ENCODE data around the gene DCAF5.
"Not testable (repeated sequence)": the region's sequence is repeated elsewhere in the genome, so short reads cannot be mapped to it uniquely, and the experiment has no call there.

DCAF5 gene

DNA sequence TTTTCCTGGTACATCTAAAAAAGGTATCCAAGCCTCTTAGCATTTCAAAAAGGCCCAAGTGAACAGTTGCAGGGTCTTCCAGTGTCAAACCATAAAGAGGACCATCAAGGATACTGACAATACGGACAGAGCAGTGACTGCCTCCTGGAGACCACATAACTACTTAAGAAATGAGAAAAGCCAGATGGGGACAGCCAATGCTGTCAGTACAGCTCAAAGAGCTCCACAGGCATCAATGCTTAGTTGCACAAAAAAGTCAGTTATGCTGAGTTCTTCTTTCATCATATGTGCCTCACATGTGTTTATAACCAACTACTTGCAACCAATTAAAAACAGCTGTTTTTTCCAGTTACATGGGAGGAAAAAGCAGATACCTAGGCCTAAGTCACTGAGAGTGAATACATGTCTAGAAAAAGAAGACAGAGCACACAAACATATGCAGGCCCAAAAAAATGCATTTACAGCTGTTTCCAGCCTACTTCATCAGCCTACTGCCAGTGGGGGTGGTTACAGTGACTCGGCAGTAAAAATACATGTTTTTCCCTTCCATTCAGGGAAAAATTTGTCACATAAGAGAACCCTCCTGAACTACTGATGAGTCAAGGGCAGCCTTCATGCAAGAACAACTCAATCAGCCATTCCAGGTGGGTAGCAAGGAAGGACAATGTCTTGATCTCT is 84.0 kb downstream of the DCAF5 start:
- Histone ChIP-seq H4K20me1 (ENCODE audit: insufficient read depth, low read length) (peaks cover 16% of the 10 kb centered on the region; the same call in 1 of the 2 replicates), H3K36me3 (replicated peaks; ENCODE audit: low read depth, low read length) (peaks cover 34% of the 10 kb centered on the region), H3K9ac (ENCODE audit: low read length) (no peak overlapping the region), H2AFZ (ENCODE audit: low read depth, low read length) (no peak overlapping the region), H3K4me1 (ENCODE audit: low read length) (peaks cover 25% of the 10 kb centered on the region), H3K4me2 (ENCODE audit: low read length) (no peak overlapping the region), H3K27me3 (ENCODE audit: low read depth, low read length) (no peaks in the 10 kb centered on the region), H3K79me2 (ENCODE audit: low read length) (no peaks in the 10 kb centered on the region), H3K27ac (ENCODE audit: low read length) (no peak overlapping the region), H3K4me3 (ENCODE audit: low read length) (no peak overlapping the region), H3K9me3 (ENCODE audit: insufficient read depth, low read length) (no peaks in the 10 kb centered on the region)
- no peak for TF ChIP-seq EZH2phosphoT487 (IDR thresholded peaks at IDR 0.05; ENCODE audit: low read depth)
- TF ChIP-seq, protein P1, sequence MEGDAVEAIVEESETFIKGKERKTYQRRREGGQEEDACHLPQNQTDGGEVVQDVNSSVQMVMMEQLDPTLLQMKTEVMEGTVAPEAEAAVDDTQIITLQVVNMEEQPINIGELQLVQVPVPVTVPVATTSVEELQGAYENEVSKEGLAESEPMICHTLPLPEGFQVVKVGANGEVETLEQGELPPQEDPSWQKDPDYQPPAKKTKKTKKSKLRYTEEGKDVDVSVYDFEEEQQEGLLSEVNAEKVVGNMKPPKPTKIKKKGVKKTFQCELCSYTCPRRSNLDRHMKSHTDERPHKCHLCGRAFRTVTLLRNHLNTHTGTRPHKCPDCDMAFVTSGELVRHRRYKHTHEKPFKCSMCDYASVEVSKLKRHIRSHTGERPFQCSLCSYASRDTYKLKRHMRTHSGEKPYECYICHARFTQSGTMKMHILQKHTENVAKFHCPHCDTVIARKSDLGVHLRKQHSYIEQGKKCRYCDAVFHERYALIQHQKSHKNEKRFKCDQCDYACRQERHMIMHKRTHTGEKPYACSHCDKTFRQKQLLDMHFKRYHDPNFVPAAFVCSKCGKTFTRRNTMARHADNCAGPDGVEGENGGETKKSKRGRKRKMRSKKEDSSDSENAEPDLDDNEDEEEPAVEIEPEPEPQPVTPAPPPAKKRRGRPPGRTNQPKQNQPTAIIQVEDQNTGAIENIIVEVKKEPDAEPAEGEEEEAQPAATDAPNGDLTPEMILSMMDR (IDR thresholded peaks at IDR 0.05; ENCODE audit: low read depth, low read length): no peak

DNA sequence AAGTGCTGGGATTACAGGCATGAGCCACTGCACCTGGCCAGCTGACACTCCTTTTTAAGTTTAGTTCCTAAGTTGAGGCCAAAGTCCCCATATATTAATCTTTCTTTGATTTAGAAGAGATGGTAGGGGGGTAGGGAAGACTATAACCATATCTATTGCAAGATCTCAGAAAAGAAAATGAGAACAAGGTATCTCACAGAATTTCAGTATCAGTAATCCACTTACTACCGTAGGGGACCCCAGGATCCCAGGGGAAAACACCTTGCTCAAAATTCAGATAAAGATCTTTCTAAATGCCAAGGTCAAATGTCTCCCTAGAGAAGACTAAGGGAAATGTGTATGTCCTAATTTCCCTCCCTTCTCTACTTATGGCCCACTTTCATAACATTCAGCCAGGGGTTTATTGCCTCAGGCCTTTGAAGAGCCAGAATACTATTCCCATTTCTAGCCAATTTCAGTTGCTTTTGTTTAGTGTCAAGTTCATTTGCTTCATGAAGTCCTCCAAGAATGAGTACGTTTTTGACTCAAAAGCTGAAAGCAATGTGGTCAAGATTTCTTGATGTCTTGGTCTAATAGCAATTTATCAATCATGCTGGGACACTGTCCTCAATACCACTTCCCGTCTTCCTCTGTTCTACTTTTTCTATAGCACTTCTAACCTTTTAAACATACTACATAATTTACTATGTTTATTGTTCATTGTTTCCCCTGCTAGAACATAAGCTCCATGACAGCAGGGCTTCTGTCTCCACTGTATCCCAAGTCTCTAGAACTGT is 86.3 kb downstream of the DCAF5 start:
- H3K9me3 ChIP-seq (ENCODE audit: insufficient read depth, low read length): no peaks in the 10 kb centered on the region
- no peaks in the 10 kb centered on the region for H3K79me2 ChIP-seq (ENCODE audit: low read length)
- H3K9ac ChIP-seq (ENCODE audit: low read length): no peak overlapping the region
- H3K4me2 ChIP-seq (ENCODE audit: low read length): peak overlapping the region; percentile 51
- peaks cover 28% of the 10 kb centered on the region for H3K36me3 ChIP-seq (replicated peaks; ENCODE audit: low read depth, low read length)
- peaks cover 19% of the 10 kb centered on the region for H3K4me1 ChIP-seq (ENCODE audit: low read length)
- no peak for TF ChIP-seq EZH2phosphoT487 (IDR thresholded peaks at IDR 0.05; ENCODE audit: low read depth)
- TF ChIP-seq, protein P1 (IDR thresholded peaks at IDR 0.05; ENCODE audit: low read depth, low read length): no peak
- no peaks in the 10 kb centered on the region for H3K27me3 ChIP-seq (ENCODE audit: low read depth, low read length)
- no peak overlapping the region for H2AFZ ChIP-seq (ENCODE audit: low read depth, low read length)
- H3K4me3 ChIP-seq (ENCODE audit: low read length): 0 out of 2 replicates have a peak overlapping the region, but pooled peaks have one; percentile 10
- H4K20me1 ChIP-seq (ENCODE audit: insufficient read depth, low read length): peaks cover 16% of the 10 kb centered on the region; the same call in 1 of the 2 replicates
- H3K27ac ChIP-seq (ENCODE audit: low read length): peak overlapping the region; percentile 23; the same call in 1 of the 2 replicates

DNA sequence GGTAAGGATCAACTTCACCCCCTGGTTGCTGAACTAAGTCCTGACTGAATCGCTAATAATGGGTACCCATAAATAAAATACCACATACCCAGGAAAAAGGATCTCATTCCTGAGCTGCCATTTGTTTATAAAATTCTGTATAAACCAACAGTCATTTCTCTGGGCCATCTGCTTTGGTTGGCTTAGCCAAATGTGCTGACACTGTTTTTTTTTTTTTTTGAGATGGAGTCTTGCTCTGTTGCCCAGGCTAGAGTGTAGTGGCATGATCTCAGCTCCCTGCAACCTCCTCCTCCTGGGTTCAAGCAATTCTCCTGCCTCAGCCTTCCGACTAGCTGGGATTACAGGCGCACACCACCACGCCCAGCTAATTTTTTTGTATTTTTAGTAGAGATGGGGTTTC is 87.0 kb downstream of the DCAF5 start:
- not testable (repeated sequence) for H2AFZ ChIP-seq (ENCODE audit: low read depth, low read length); H3K79me2 ChIP-seq (ENCODE audit: low read length); H3K9me3 ChIP-seq (ENCODE audit: insufficient read depth, low read length); H3K27me3 ChIP-seq (ENCODE audit: low read depth, low read length); H3K9ac ChIP-seq (ENCODE audit: low read length); H3K4me3 ChIP-seq (ENCODE audit: low read length); H3K27ac ChIP-seq (ENCODE audit: low read length)
- Histone ChIP-seq H3K36me3 (replicated peaks; ENCODE audit: low read depth, low read length) (peaks cover 34% of the 10 kb centered on the region), H4K20me1 (ENCODE audit: insufficient read depth, low read length) (peaks cover 16% of the 10 kb centered on the region; the same call in 1 of the 2 replicates), H3K4me1 (ENCODE audit: low read length) (peaks cover 19% of the 10 kb centered on the region), H3K4me2 (ENCODE audit: low read length) (peak overlapping the region; percentile 51; the same call in 1 of the 2 replicates)

DNA sequence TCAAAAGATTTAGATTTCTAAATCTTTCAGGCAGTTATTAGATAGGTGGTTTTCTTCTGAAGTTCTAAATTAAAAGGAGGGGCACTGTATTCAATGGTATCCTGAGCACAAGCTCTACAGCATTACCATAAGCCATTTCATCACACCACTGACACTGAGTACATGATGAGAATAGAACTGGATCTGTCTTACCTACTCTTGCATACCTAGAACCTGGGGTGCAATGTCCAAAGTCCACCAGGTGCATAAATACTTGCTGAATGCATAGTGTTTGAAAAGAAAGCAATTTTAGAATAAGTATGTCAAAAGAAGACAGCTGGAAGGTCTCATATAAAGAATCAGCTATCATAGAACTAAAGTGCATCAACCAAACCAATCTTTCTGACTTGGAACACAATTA is 88.3 kb downstream of the DCAF5 start:
- peaks cover 16% of the 10 kb centered on the region; the same call in 1 of the 2 replicates for H4K20me1 ChIP-seq (ENCODE audit: insufficient read depth, low read length)
- no peaks in the 10 kb centered on the region for H3K27me3 ChIP-seq (ENCODE audit: low read depth, low read length)
- no peak overlapping the region for H3K27ac ChIP-seq (ENCODE audit: low read length)
- no peaks in the 10 kb centered on the region for H3K79me2 ChIP-seq (ENCODE audit: low read length)
- peaks cover 31% of the 10 kb centered on the region for H3K36me3 ChIP-seq (replicated peaks; ENCODE audit: low read depth, low read length)
- TF ChIP-seq, protein P1 (IDR thresholded peaks at IDR 0.05; ENCODE audit: low read depth, low read length): no peak
- no peak for TF ChIP-seq EZH2phosphoT487 (IDR thresholded peaks at IDR 0.05; ENCODE audit: low read depth)
- H2AFZ ChIP-seq (ENCODE audit: low read depth, low read length): no peak overlapping the region
- H3K4me2 ChIP-seq (ENCODE audit: low read length): no peak overlapping the region
- H3K4me1 ChIP-seq (ENCODE audit: low read length): peaks cover 19% of the 10 kb centered on the region
- no peaks in the 10 kb centered on the region for H3K9me3 ChIP-seq (ENCODE audit: insufficient read depth, low read length)
- H3K4me3 ChIP-seq (ENCODE audit: low read length): no peak overlapping the region
- no peak overlapping the region for H3K9ac ChIP-seq (ENCODE audit: low read length)
